ENCODE measurements around the gene BIN1.

The BIN1 gene

DNA sequence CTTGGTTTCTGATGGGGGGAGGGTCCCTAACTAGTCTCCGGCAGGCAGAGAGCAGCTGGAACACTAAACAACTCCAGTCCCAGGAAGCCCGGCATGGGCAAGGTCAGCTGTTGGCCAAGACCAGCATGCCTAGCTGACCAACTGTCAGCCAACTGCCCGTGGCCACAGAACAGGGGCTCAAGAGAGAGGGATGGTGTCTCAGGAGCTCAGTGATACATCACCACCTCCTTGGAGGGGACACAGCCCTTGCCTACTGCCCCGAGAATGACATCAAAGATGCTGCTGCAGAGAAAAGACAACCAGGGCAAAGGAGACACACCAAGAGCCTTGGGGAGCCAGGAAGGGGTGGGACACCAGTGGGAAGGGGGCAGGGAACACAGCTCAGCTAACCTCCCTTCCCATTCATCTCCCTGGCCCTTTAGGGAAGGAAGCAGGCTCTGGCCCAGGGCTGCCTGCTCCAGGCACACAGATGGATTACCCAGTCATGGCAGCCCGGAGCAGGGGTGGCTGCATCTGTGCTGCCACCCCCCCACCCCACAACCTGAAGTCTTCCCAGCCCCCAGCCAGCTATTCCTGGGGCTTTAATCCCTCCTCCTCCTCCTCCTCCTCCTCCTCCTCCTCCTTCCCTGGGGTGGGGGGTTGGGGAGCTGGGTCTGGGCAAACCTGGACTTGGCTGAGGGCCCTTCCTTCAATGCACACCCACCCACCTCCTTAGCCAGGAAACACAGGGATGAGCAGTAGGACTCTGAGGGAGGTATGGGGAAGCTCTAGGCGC, 1.9 kb downstream of the BIN1 start:
- H3K27ac ChIP-seq (ENCODE audit: low read depth, low read length): no peak overlapping the region
- H3K36me3 ChIP-seq (ENCODE audit: control insufficient read depth in 1 of 2, insufficient read depth in 2 of 2, low read length in 2 of 2): no peaks in the 10 kb centered on the region
- H3K4me1 ChIP-seq (ENCODE audit: control insufficient read depth in 1 of 2, insufficient read depth in 2 of 2, low read length in 2 of 2): peaks cover 32 to 33% of the 10 kb centered on the region in 2 donors
- no peaks in the 10 kb centered on the region for H3K27me3 ChIP-seq (ENCODE audit: control insufficient read depth in 1 of 2, insufficient read depth in 2 of 2, low read length in 2 of 2)
- H3K4me3 ChIP-seq (ENCODE audit: low read depth in 1 of 2, low read length in 2 of 2): peak overlapping the region; percentile 79 to 80
- no peaks in the 10 kb centered on the region for H3K9me3 ChIP-seq (ENCODE audit: control insufficient read depth in 1 of 2, low read length in 2 of 2)
- peak overlapping the region in 1 of 2 donors; percentile 57 for H3K9ac ChIP-seq (ENCODE audit: low read depth in 1 of 2, low read length in 2 of 2)

DNA sequence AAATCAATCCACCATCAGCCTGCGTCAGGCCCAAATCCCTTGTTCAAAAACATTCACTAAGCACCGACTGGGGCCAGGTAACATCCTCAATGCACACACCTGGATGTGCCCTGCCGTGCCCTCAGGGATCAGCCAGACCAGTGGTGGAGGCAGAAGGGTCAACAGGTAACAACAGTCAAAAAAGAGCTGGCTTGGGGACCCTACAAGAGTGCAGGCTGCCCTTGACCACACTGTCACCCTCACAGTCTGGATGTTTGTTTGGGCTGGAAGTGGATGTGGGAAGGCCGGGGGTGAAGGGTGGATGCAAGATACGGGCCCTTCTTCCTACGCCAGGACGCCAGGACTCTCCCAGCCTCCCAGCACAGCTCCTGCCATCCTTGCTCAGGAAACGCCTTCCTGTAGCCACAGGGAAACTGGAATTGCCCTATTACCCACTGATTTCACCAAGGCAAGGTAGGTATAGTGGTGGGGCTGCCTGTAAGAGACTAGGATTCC, 2.7 kb downstream of the BIN1 start:
- no peaks in the 10 kb centered on the region for H3K9me3 ChIP-seq (ENCODE audit: control insufficient read depth in 1 of 2, low read length in 2 of 2)
- H3K9ac ChIP-seq (ENCODE audit: low read depth in 1 of 2, low read length in 2 of 2): no peak overlapping the region
- H3K36me3 ChIP-seq (ENCODE audit: control insufficient read depth in 1 of 2, insufficient read depth in 2 of 2, low read length in 2 of 2): no peaks in the 10 kb centered on the region
- peaks cover 35 to 36% of the 10 kb centered on the region in 2 donors for H3K4me1 ChIP-seq (ENCODE audit: control insufficient read depth in 1 of 2, insufficient read depth in 2 of 2, low read length in 2 of 2)
- no peaks in the 10 kb centered on the region for H3K27me3 ChIP-seq (ENCODE audit: control insufficient read depth in 1 of 2, insufficient read depth in 2 of 2, low read length in 2 of 2)
- no peak overlapping the region for H3K4me3 ChIP-seq (ENCODE audit: low read depth in 1 of 2, low read length in 2 of 2)
- H3K27ac ChIP-seq (ENCODE audit: low read depth, low read length): peak overlapping the region; percentile 36

DNA sequence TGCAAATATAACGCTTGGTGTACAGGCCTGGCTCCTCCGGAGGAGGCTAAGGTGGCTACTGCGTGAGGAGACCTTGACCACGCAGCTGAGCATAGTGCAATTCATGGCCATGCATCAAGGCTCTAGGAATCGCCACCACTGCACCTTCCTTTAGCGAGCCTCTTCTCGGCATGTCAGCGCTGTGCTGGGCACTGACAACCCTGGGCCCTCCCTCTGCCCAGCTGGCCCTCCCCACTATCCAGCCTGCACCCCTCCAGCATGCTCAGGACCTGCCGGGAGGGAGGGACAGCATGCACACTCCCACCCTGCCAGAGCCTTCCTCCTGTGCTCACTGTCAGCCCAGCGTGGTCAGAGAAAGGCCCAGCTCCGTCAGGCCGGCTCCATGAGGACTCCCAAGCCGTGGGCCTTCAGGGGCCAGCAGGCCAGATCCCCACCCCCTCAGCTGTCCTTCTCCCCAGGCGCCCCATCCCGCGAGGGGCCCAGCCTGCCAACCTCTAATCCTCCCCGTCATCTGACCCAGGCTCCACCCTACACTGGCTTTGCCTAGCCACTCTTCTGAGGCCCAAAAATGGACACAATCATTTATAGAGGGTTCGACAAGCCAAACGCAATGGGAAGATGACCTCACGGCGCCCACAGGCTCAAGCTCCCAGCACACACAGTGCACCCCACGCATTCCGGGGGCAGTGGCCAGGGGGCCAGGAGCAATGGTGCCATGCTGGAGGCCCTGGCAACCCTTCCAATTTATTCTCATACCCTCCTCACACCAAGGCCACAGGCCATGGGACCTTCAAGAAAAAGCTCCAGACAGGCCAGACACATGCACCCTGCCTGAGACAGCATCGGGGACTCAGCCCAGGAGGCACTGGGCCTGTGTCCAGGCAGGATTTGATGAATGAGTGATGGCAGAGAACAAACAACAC, 3.5 kb downstream of the BIN1 start:
- Histone ChIP-seq H3K36me3 (ENCODE audit: control insufficient read depth in 1 of 2, insufficient read depth in 2 of 2, low read length in 2 of 2) (no peaks in the 10 kb centered on the region), H3K9me3 (ENCODE audit: control insufficient read depth in 1 of 2, low read length in 2 of 2) (no peaks in the 10 kb centered on the region), H3K4me3 (ENCODE audit: low read depth in 1 of 2, low read length in 2 of 2) (no peak overlapping the region), H3K4me1 (ENCODE audit: control insufficient read depth in 1 of 2, insufficient read depth in 2 of 2, low read length in 2 of 2) (peaks cover 42% of the 10 kb centered on the region in 2 donors), H3K27me3 (ENCODE audit: control insufficient read depth in 1 of 2, insufficient read depth in 2 of 2, low read length in 2 of 2) (no peaks in the 10 kb centered on the region), H3K27ac (ENCODE audit: low read depth, low read length) (peak overlapping the region; percentile 36), H3K9ac (ENCODE audit: low read depth in 1 of 2, low read length in 2 of 2) (peak overlapping the region in 1 of 2 donors; percentile 10)

DNA sequence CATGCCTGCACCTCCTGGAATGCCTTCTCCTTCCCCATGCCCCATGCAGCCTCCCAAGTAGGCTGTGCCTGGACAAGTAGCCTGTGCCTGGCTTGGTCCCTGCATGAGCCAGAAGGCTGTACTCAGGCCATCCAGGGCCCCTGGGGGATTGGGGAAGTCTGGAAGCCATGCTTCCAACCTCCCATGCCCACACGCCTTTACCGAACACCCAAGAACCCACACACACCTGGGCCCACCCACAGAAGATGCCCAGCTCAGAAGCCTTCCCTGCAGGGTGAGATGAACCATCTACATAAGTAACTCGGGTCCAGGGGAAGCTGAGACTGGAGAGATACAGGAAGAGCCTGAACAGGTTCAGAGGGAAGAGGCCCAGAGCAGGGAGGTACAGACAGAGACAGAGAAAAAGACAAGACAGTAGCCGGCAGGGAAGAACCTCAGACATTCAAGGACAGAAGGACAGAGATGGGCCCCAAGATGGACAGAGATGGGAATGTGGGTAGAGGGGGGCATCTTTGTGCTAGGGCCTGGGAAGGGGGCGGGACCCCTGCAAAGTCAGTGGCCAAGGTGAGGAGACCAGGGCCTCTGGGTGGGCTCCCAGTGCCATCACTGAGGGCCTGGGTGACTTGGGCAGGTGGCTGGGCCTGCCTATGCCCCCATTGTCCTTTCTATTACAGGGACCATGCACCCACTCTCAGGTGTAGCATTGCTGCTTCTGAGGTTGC, 4.3 kb downstream of the BIN1 start:
- H3K27ac ChIP-seq (ENCODE audit: low read depth, low read length): no peak overlapping the region
- no peaks in the 10 kb centered on the region for H3K27me3 ChIP-seq (ENCODE audit: control insufficient read depth in 1 of 2, insufficient read depth in 2 of 2, low read length in 2 of 2)
- H3K9ac ChIP-seq (ENCODE audit: low read depth in 1 of 2, low read length in 2 of 2): peak overlapping the region in 1 of 2 donors; percentile 10
- H3K9me3 ChIP-seq (ENCODE audit: control insufficient read depth in 1 of 2, low read length in 2 of 2): no peaks in the 10 kb centered on the region
- peaks cover 45 to 49% of the 10 kb centered on the region in 2 donors for H3K4me1 ChIP-seq (ENCODE audit: control insufficient read depth in 1 of 2, insufficient read depth in 2 of 2, low read length in 2 of 2)
- H3K4me3 ChIP-seq (ENCODE audit: low read depth in 1 of 2, low read length in 2 of 2): no peak overlapping the region
- no peaks in the 10 kb centered on the region for H3K36me3 ChIP-seq (ENCODE audit: control insufficient read depth in 1 of 2, insufficient read depth in 2 of 2, low read length in 2 of 2)

DNA sequence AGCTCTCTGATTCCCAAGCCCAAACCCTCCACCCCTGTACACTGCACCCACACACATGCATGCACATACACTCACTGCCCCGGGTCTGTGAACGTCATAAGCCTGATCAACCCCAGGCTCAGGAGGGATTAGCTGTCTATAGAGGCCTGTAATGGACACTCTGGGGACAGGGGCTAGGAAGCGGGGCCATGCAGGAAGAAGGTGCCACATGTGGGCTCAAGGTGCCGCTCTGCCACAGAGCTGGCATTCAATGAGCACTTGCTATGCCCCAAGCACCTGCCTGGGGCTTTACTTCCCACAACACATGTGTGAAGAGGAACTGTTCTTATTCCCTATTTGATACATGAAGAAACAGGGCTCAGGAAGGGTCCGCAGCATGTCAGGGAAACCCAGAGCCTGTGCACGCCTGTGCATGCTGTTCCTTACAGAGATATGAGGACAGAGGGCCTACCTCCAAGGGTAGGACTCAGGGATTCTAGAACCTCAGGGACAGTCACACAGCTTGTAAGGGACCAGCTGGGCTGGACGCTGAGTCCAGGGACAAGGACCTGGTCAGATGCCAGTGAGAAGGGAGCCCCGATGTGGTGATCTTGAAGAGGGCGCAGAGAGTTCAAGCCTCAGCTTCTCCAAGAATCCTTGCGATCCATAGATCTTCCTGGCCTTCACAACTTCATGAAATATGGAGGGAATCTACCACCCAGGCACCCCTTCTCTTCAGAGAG, 5.0 kb downstream of the BIN1 start:
- no peak overlapping the region for H3K27ac ChIP-seq (ENCODE audit: low read depth, low read length)
- H3K4me3 ChIP-seq (ENCODE audit: low read depth in 1 of 2, low read length in 2 of 2): no peak overlapping the region
- H3K27me3 ChIP-seq (ENCODE audit: control insufficient read depth in 1 of 2, insufficient read depth in 2 of 2, low read length in 2 of 2): no peaks in the 10 kb centered on the region
- peaks cover 53 to 57% of the 10 kb centered on the region in 2 donors for H3K4me1 ChIP-seq (ENCODE audit: control insufficient read depth in 1 of 2, insufficient read depth in 2 of 2, low read length in 2 of 2)
- H3K9ac ChIP-seq (ENCODE audit: low read depth in 1 of 2, low read length in 2 of 2): no peak overlapping the region
- no peaks in the 10 kb centered on the region for H3K9me3 ChIP-seq (ENCODE audit: control insufficient read depth in 1 of 2, low read length in 2 of 2)
- no peaks in the 10 kb centered on the region for H3K36me3 ChIP-seq (ENCODE audit: control insufficient read depth in 1 of 2, insufficient read depth in 2 of 2, low read length in 2 of 2)

DNA sequence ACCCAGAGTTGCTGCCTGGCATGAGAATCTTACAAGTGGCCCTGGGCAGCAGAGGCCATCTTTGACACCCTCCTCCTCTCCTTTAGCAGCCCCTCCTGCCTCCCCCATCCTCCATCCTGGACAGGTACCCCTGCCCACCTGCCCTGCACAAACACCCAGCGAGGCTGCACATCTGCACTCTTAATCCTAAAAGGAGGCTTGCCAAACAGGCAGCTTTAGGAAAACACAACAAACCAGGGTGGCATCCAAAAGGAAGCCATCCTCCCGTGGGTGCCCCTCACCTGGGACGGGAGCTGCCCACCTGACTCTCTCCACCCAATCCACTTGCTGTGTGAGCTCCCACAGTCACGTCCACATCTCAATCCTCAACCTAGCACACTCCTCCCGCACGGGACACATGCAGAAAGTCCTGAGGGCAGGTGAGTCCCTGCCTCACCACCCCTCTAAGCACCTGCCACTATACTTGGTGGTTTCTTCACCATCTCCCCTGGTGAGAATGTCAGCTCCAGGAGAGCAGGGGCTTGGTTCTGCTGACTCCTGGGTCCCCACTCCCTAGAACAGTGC, 5.8 kb downstream of the BIN1 start:
- Histone ChIP-seq H3K27me3 (ENCODE audit: control insufficient read depth in 1 of 2, insufficient read depth in 2 of 2, low read length in 2 of 2) (no peaks in the 10 kb centered on the region), H3K36me3 (ENCODE audit: control insufficient read depth in 1 of 2, insufficient read depth in 2 of 2, low read length in 2 of 2) (no peaks in the 10 kb centered on the region), H3K27ac (ENCODE audit: low read depth, low read length) (no peak overlapping the region), H3K9me3 (ENCODE audit: control insufficient read depth in 1 of 2, low read length in 2 of 2) (no peaks in the 10 kb centered on the region), H3K9ac (ENCODE audit: low read depth in 1 of 2, low read length in 2 of 2) (peak overlapping the region; percentile 39 to 51), H3K4me3 (ENCODE audit: low read depth in 1 of 2, low read length in 2 of 2) (peak overlapping the region; percentile 20 to 28), H3K4me1 (ENCODE audit: control insufficient read depth in 1 of 2, insufficient read depth in 2 of 2, low read length in 2 of 2) (peaks cover 61% of the 10 kb centered on the region in 2 donors)

DNA sequence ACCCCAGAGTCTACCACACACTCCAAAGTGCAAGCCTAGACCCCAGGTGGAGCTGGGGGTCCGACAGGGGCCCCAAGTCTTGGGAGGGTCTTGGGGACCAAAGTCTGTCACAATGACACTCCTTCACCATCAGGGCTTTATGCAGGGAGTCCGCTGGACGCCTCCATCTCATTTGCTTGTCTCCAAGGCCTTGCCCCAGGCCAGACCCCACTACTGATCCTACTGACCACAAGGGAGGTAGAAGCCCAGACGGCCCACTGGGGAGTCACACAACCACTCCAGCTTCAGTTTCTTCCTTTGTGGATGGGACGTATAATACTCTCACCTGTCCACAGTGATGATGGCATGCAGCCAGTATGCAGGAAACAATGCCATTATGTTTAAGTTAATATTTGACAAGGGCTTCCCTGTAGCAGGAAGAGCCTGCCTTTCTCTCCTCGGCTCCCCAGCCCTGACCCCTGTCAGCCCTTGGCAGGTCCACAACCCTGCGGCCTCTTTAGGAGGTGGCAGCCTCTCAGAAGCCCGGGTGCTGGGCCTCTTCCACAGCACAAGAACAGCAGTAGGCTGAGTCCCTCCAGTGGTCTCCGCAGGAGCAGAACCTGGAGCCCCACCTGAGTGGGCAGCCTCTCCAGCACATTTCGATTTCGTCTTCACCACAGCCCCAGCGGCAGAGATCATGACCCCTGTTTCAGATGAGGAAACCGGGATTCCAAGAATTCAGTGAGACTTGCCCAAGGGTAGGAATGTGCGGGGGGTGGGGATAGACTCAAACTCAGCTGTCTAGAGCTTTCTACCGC, 6.5 kb downstream of the BIN1 start:
- peak overlapping the region; percentile 39 to 51 for H3K9ac ChIP-seq (ENCODE audit: low read depth in 1 of 2, low read length in 2 of 2)
- H3K4me1 ChIP-seq (ENCODE audit: control insufficient read depth in 1 of 2, insufficient read depth in 2 of 2, low read length in 2 of 2): peaks cover 65 to 66% of the 10 kb centered on the region in 2 donors
- H3K27ac ChIP-seq (ENCODE audit: low read depth, low read length): no peak overlapping the region
- no peaks in the 10 kb centered on the region for H3K9me3 ChIP-seq (ENCODE audit: control insufficient read depth in 1 of 2, low read length in 2 of 2)
- H3K4me3 ChIP-seq (ENCODE audit: low read depth in 1 of 2, low read length in 2 of 2): peak overlapping the region; percentile 20 to 28
- H3K36me3 ChIP-seq (ENCODE audit: control insufficient read depth in 1 of 2, insufficient read depth in 2 of 2, low read length in 2 of 2): no peaks in the 10 kb centered on the region
- H3K27me3 ChIP-seq (ENCODE audit: control insufficient read depth in 1 of 2, insufficient read depth in 2 of 2, low read length in 2 of 2): no peaks in the 10 kb centered on the region

DNA sequence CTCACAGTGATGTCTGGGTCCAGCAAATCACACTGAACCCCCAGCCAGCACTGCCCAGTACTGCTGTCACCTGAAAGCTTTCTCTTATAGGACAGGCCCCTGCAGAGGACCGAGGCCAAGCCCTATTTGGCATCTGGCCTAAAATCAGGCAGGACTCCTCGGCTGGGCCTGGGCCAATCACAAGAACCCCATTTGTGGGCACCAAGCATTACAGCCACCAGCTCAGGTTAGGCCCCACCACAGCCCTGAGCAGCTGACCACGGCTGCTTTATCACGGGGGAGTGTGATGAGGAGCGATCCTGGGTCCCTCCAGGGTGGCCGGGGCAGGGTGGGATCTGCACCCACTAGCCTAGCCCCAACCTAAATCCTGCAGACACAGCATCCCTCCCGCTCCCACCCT, 8.2 kb downstream of the BIN1 start:
- H3K27ac ChIP-seq (ENCODE audit: low read depth, low read length): no peak overlapping the region
- H3K4me3 ChIP-seq (ENCODE audit: low read depth in 1 of 2, low read length in 2 of 2): no peak overlapping the region
- no peaks in the 10 kb centered on the region for H3K9me3 ChIP-seq (ENCODE audit: control insufficient read depth in 1 of 2, low read length in 2 of 2)
- H3K27me3 ChIP-seq (ENCODE audit: control insufficient read depth in 1 of 2, insufficient read depth in 2 of 2, low read length in 2 of 2): no peaks in the 10 kb centered on the region
- no peak overlapping the region for H3K9ac ChIP-seq (ENCODE audit: low read depth in 1 of 2, low read length in 2 of 2)
- H3K4me1 ChIP-seq (ENCODE audit: control insufficient read depth in 1 of 2, insufficient read depth in 2 of 2, low read length in 2 of 2): peaks cover 70 to 75% of the 10 kb centered on the region in 2 donors
- no peaks in the 10 kb centered on the region for H3K36me3 ChIP-seq (ENCODE audit: control insufficient read depth in 1 of 2, insufficient read depth in 2 of 2, low read length in 2 of 2)

Data from duodenal mucosa (tissue), 2 donors.